ENCODE data around the gene RHOG. TPM values are rescaled to one million over a fixed set of nuclear protein-coding genes. Genes with fewer than 3 reads are reported as not detected.

Gene RHOG
- total and polyA plus RNA-seq, 3 experiments from 2014 or later = 170 to 229 (median 175) TPM

- peaks cover 74 to 82% (median 80%) of the 10 kb centered on the region in 3 donors for H3K4me1 Mint-ChIP-seq
- POLR2A ChIA-PET = interaction anchor here (0.6 to 1.2 kb wide), 3 partner anchors 18 to 213 kb away, joined by 4 read pairs; no protein-coding TSS in a partner anchor
- peaks cover 0 to 1% of the 10 kb centered on the region in 2 donors for H3K27me3 Mint-ChIP-seq
- no peaks in the 10 kb centered on the region for H3K36me3 ChIP-seq (ENCODE audit: insufficient read depth, low read length)
- H3K9me3 Mint-ChIP-seq = no peaks in the 10 kb centered on the region
- no peaks in the 10 kb centered on the region for H3K9me3 ChIP-seq (ENCODE audit: low read length)
- peak overlapping the region; percentile 80 for H3K4me3 ChIP-seq (ENCODE audit: low read length)
- CTCF ChIA-PET = interaction anchor here (0.7 to 10.0 kb wide), 8 partner anchors 11 to 213 kb away, joined by 3 to 127 read pairs (median 8); partner anchors contain the start of gene RHOG
- no peaks in the 10 kb centered on the region for H3K27me3 ChIP-seq (ENCODE audit: insufficient read depth, low read length, poor library complexity, severe bottlenecking)
- peaks cover 0 to 19% (median 0%) of the 10 kb centered on the region in 3 donors for H3K36me3 Mint-ChIP-seq
- H3K27ac ChIP-seq (ENCODE audit: low read depth, low read length) = peak overlapping the region; percentile 49
- peak in 1 of 5 donors; percentile 58 for DNase-seq
- H3K4me3 Mint-ChIP-seq = peak overlapping the region; percentile 72 to 99 (median 92)
- peaks cover 68% of the 10 kb centered on the region for H3K4me1 ChIP-seq (ENCODE audit: insufficient read depth, low read length)
- H3K27ac Mint-ChIP-seq = peak overlapping the region; percentile 71 to 99 (median 80)
Measured at GRCh38 chr11:3859373-3859881, 18.7 kb upstream of the RHOG start.

- peak overlapping the region; percentile 80 for H3K4me3 ChIP-seq (ENCODE audit: low read length)
- DNase-seq = no peak
- peaks cover 82 to 87% (median 86%) of the 10 kb centered on the region in 3 donors for H3K4me1 Mint-ChIP-seq
- CTCF ChIA-PET = interaction anchor here (0.7 to 10.0 kb wide), 7 partner anchors 9 to 215 kb away, joined by 3 to 127 read pairs (median 5); partner anchors contain the start of gene RHOG
- no peaks in the 10 kb centered on the region for H3K36me3 ChIP-seq (ENCODE audit: insufficient read depth, low read length)
- peaks cover 75% of the 10 kb centered on the region for H3K4me1 ChIP-seq (ENCODE audit: insufficient read depth, low read length)
- H3K36me3 Mint-ChIP-seq = peaks cover 0 to 17% (median 0%) of the 10 kb centered on the region in 3 donors
- no peaks in the 10 kb centered on the region for H3K9me3 ChIP-seq (ENCODE audit: low read length)
- peaks cover 0 to 3% of the 10 kb centered on the region in 2 donors for H3K27me3 Mint-ChIP-seq
- H3K27ac ChIP-seq (ENCODE audit: low read depth, low read length) = peak overlapping the region; percentile 49
- H3K9me3 Mint-ChIP-seq = no peaks in the 10 kb centered on the region
- peak overlapping the region; percentile 82 to 99 (median 93) for H3K4me3 Mint-ChIP-seq
- POLR2A ChIA-PET = interaction anchor here (0.6 to 1.5 kb wide), 3 partner anchors 16 to 191 kb away, joined by 3 to 7 read pairs (median 5); no protein-coding TSS in a partner anchor
- H3K27me3 ChIP-seq (ENCODE audit: insufficient read depth, low read length, poor library complexity, severe bottlenecking) = no peaks in the 10 kb centered on the region
- H3K27ac Mint-ChIP-seq = peak overlapping the region; percentile 74 to 99 (median 86)
Measured at GRCh38 chr11:3857628-3858027, 16.9 kb upstream of the RHOG start.

- H3K36me3 ChIP-seq (ENCODE audit: insufficient read depth, low read length) = no peaks in the 10 kb centered on the region
- CTCF ChIA-PET = interaction anchor here (0.7 to 13.6 kb wide), 11 partner anchors 7 to 215 kb away, joined by 4 to 407 read pairs (median 30); partner anchors contain the start of genes PGAP2 and RHOG
- H3K4me3 Mint-ChIP-seq = peak overlapping the region; percentile 82 to 99 (median 93)
- H3K27me3 Mint-ChIP-seq = peaks cover 0 to 3% of the 10 kb centered on the region in 2 donors
- peaks cover 0 to 17% (median 0%) of the 10 kb centered on the region in 3 donors for H3K36me3 Mint-ChIP-seq
- peaks cover 75% of the 10 kb centered on the region for H3K4me1 ChIP-seq (ENCODE audit: insufficient read depth, low read length)
- no peaks in the 10 kb centered on the region for H3K27me3 ChIP-seq (ENCODE audit: insufficient read depth, low read length, poor library complexity, severe bottlenecking)
- peak overlapping the region; percentile 49 for H3K27ac ChIP-seq (ENCODE audit: low read depth, low read length)
- DNase-seq = no peak
- POLR2A ChIA-PET = interaction anchor here (1.5 to 7.1 kb wide), 3 partner anchors 7 to 17 kb away, joined by 7 to 157 read pairs (median 9); partner anchors contain the start of gene RHOG
- peak overlapping the region; percentile 74 to 99 (median 90) for H3K27ac Mint-ChIP-seq
- peaks cover 78 to 85% (median 84%) of the 10 kb centered on the region in 3 donors for H3K4me1 Mint-ChIP-seq
- H3K4me3 ChIP-seq (ENCODE audit: low read length) = peak overlapping the region; percentile 80
- H3K9me3 ChIP-seq (ENCODE audit: low read length) = no peaks in the 10 kb centered on the region
- H3K9me3 Mint-ChIP-seq = no peaks in the 10 kb centered on the region
Measured at GRCh38 chr11:3856856-3857553, 16.2 kb upstream of the RHOG start.

- no peaks in the 10 kb centered on the region for H3K27me3 ChIP-seq (ENCODE audit: insufficient read depth, low read length, poor library complexity, severe bottlenecking)
- CTCF ChIA-PET = interaction anchor here (1.0 to 13.6 kb wide), 41 partner anchors 8 to 240 kb away, joined by 3 to 407 read pairs (median 11); partner anchors contain the start of genes NUP98, PGAP2 and RHOG
- Mint-ChIP-seq H3K36me3 (peaks cover 0 to 17% (median 0%) of the 10 kb centered on the region in 3 donors), H3K9me3 (no peaks in the 10 kb centered on the region), H3K4me3 (peak overlapping the region; percentile 82 to 99 (median 93)), H3K27me3 (peaks cover 0 to 3% of the 10 kb centered on the region in 2 donors), H3K4me1 (peaks cover 70 to 75% (median 74%) of the 10 kb centered on the region in 3 donors), H3K27ac (peak overlapping the region; percentile 72 to 99 (median 90))
- no peaks in the 10 kb centered on the region for H3K9me3 ChIP-seq (ENCODE audit: low read length)
- DNase-seq = peak; percentile 27 to 72 (median 49)
- POLR2A ChIA-PET = interaction anchor here (1.0 to 7.1 kb wide), 14 partner anchors 8 to 217 kb away, joined by 3 to 157 read pairs (median 6); partner anchors contain the start of genes NUP98 and RHOG
- H3K27ac ChIP-seq (ENCODE audit: low read depth, low read length) = peak overlapping the region; percentile 49
- H3K36me3 ChIP-seq (ENCODE audit: insufficient read depth, low read length) = no peaks in the 10 kb centered on the region
- H3K4me3 ChIP-seq (ENCODE audit: low read length) = peak overlapping the region; percentile 80
- peaks cover 66% of the 10 kb centered on the region for H3K4me1 ChIP-seq (ENCODE audit: insufficient read depth, low read length)
Measured at GRCh38 chr11:3855808-3856491, 15.2 kb upstream of the RHOG start.

- peak within 1 kb of the TSS; percentile 84 for H3K4me3 ChIP-seq (ENCODE audit: low read length)
- peaks cover 63 to 68% (median 66%) of the 10 kb centered on the region in 3 donors for H3K4me1 Mint-ChIP-seq
- peaks cover 0 to 17% (median 0%) of the 10 kb centered on the region in 3 donors for H3K36me3 Mint-ChIP-seq
- H3K27ac ChIP-seq (ENCODE audit: low read depth, low read length) = peak within 1 kb of the TSS; percentile 86
- ChIA-PET POLR2A (interaction anchor here (0.6 to 7.1 kb wide), 28 partner anchors 9 to 240 kb away, joined by 3 to 157 read pairs (median 4); partner anchors contain the start of genes NUP98, PGAP2 and RHOG), CTCF (interaction anchor here (0.6 to 13.6 kb wide), 66 partner anchors 9 to 332 kb away, joined by 3 to 407 read pairs (median 7); partner anchors contain the start of genes NUP98, PGAP2, RHOG and RRM1)
- H3K27me3 Mint-ChIP-seq = peaks cover 0 to 3% of the 10 kb centered on the region in 2 donors
- peak within 1 kb of the TSS; percentile 91 to 99 (median 93) for H3K4me3 Mint-ChIP-seq
- DNase-seq = peak; percentile 95 to 98 (median 97)
- H3K27me3 ChIP-seq (ENCODE audit: insufficient read depth, low read length, poor library complexity, severe bottlenecking) = no peaks in the 10 kb centered on the region
- H3K27ac Mint-ChIP-seq = peak within 1 kb of the TSS; percentile 98 to 100 (median 99)
- H3K36me3 ChIP-seq (ENCODE audit: insufficient read depth, low read length) = no peaks in the 10 kb centered on the region
- peaks cover 58% of the 10 kb centered on the region for H3K4me1 ChIP-seq (ENCODE audit: insufficient read depth, low read length)
- no peaks in the 10 kb centered on the region for H3K9me3 ChIP-seq (ENCODE audit: low read length)
- H3K9me3 Mint-ChIP-seq = no peaks in the 10 kb centered on the region
Measured at GRCh38 chr11:3854977-3855807, 14.4 kb upstream of the RHOG start, which contains the start of gene STIM1. Gene STIM1, plus strand, starts transcription at chr11:3855664. Its CDS starts 607 bp downstream, at chr11:3856271.

- ChIA-PET POLR2A (interaction anchor here (0.6 to 7.1 kb wide), 26 partner anchors 9 to 241 kb away, joined by 3 to 157 read pairs (median 4); partner anchors contain the start of genes NUP98, PGAP2 and RHOG), CTCF (interaction anchor here (0.7 to 13.6 kb wide), 63 partner anchors 8 to 333 kb away, joined by 3 to 407 read pairs (median 7); partner anchors contain the start of genes NUP98, PGAP2 and RHOG)
- peak overlapping the region; percentile 98 to 100 (median 99) for H3K27ac Mint-ChIP-seq
- Histone ChIP-seq H3K27ac (ENCODE audit: low read depth, low read length) (peak overlapping the region; percentile 86), H3K4me3 (ENCODE audit: low read length) (peak overlapping the region; percentile 84), H3K9me3 (ENCODE audit: low read length) (no peaks in the 10 kb centered on the region), H3K27me3 (ENCODE audit: insufficient read depth, low read length, poor library complexity, severe bottlenecking) (no peaks in the 10 kb centered on the region), H3K36me3 (ENCODE audit: insufficient read depth, low read length) (no peaks in the 10 kb centered on the region), H3K4me1 (ENCODE audit: insufficient read depth, low read length) (peaks cover 52% of the 10 kb centered on the region)
- peak overlapping the region; percentile 89 to 98 (median 92) for H3K4me3 Mint-ChIP-seq
- peaks cover 0 to 3% of the 10 kb centered on the region in 2 donors for H3K27me3 Mint-ChIP-seq
- no peak for DNase-seq
- H3K4me1 Mint-ChIP-seq = peaks cover 57 to 62% (median 61%) of the 10 kb centered on the region in 3 donors
- H3K36me3 Mint-ChIP-seq = peaks cover 0 to 17% (median 0%) of the 10 kb centered on the region in 3 donors
- H3K9me3 Mint-ChIP-seq = no peaks in the 10 kb centered on the region
Measured at GRCh38 chr11:3854660-3854976, 13.9 kb upstream of the RHOG start.
